Measurements from ENCODE around the gene DLEC1.

Gene DLEC1

DNA sequence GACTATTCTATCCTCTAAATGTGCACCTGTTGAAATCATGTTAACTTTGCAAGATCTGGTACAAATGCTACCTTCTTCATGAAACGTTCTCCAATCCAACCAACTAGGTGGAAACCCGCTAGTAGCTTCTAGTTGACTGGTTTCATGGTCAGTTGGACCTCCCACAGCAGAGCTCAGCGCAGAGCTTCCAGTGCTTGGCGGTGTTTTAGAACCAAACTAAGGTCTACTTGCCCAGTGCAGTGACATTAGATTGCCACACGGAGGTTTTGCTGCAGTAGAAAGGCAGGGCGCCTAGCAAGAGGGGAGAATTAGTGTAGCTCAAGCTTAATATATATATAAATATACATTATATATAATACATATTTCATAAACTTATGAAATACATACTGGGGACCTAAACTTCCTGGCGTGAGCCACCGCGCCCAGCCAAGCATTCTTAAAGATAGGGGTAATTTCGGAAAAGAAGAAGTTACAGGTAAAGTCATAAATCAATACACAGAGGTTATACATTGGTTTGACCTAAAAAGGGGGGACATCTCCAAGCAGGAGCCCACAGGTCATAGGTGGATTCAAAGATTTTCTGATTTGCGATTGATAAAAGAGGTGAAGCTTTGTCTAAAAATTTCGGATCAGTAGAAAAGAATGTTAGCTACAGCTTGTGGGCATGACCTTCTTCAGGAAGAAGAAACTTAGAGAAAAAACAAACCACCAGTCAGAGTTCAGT lies 124.3 kb downstream of the DLEC1 start:
- Histone ChIP-seq H3K36me3 (ENCODE audit: control insufficient read depth, insufficient read depth, low read length) (no peaks in the 10 kb centered on the region), H3K4me3 (replicated peaks; ENCODE audit: low read depth, low read length) (no peak overlapping the region), H3K27me3 (replicated peaks; ENCODE audit: control insufficient read depth, insufficient read depth, low read length) (no peaks in the 10 kb centered on the region)
- TF ChIP-seq, protein P1, sequence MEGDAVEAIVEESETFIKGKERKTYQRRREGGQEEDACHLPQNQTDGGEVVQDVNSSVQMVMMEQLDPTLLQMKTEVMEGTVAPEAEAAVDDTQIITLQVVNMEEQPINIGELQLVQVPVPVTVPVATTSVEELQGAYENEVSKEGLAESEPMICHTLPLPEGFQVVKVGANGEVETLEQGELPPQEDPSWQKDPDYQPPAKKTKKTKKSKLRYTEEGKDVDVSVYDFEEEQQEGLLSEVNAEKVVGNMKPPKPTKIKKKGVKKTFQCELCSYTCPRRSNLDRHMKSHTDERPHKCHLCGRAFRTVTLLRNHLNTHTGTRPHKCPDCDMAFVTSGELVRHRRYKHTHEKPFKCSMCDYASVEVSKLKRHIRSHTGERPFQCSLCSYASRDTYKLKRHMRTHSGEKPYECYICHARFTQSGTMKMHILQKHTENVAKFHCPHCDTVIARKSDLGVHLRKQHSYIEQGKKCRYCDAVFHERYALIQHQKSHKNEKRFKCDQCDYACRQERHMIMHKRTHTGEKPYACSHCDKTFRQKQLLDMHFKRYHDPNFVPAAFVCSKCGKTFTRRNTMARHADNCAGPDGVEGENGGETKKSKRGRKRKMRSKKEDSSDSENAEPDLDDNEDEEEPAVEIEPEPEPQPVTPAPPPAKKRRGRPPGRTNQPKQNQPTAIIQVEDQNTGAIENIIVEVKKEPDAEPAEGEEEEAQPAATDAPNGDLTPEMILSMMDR (IDR thresholded peaks at IDR 0.05; ENCODE audit: insufficient read depth, low read length, poor library complexity, severe bottlenecking), result peak; percentile 6
- DNase-seq (ENCODE audit: extremely low read depth, insufficient read length), result no peak

DNA sequence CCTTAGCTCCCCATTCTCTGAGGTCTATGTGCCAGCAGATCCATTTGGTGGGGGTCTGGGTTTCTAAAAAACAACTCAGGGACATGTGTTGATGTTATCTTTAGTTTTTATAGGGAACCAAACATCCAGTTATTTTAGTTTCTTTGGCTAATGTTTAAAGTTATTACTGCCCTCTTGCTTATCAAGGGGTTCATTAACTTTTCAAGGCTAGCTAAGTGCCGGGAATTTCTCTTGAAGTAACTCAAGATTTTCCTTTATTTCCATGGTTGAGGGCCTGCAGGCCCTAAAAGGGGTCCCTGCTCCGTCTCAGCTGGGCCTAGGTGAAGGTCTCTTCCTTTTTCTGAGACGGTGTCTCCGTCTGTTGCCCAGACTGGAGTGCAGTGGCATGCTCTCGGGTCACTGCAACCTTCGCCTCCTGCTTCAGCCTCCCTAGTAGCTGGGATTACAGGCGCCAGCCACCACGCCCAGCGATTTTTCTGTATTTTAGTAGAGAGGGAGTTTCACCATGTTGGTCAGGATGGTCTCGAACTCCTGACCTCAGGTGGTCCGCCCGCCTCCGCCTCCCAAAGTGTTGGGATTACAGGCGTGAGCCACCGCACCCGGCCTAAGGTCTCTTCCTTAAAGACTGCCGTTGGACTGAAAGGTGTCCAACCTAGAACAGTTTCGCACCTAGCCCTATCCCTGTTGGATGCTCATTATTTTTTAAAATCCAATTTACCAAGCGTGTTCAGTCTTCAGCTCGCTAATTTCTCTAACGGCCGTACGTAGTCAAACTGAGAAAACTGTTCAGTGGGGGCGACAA lies 125.0 kb downstream of the DLEC1 start:
- DNase-seq (ENCODE audit: extremely low read depth, insufficient read length), result no peak
- TF ChIP-seq, protein P1 (IDR thresholded peaks at IDR 0.05; ENCODE audit: insufficient read depth, low read length, poor library complexity, severe bottlenecking), result no peak
- Histone ChIP-seq H3K36me3 (ENCODE audit: control insufficient read depth, insufficient read depth, low read length) (no peaks in the 10 kb centered on the region), H3K27me3 (replicated peaks; ENCODE audit: control insufficient read depth, insufficient read depth, low read length) (no peaks in the 10 kb centered on the region), H3K4me3 (replicated peaks; ENCODE audit: low read depth, low read length) (peak overlapping the region; percentile 89)

DNA sequence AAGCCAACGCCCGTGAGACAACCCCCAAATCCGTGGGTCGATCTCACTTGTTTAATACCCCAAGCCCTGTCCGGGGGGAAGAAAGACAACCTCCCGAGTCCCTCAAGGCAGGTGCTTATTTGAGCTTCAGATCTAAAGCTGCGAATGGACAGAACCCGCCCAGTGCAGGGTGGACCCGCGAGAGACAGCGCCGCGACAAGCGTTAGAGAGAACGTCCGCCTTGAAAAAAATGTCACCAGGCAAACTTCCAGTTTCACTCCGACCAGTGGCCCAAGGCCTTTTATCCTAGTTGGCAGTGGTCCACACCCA lies 125.6 kb downstream of the DLEC1 start:
- TF ChIP-seq, protein P1 (IDR thresholded peaks at IDR 0.05; ENCODE audit: insufficient read depth, low read length, poor library complexity, severe bottlenecking), result no peak
- H3K4me3 ChIP-seq (replicated peaks; ENCODE audit: low read depth, low read length), result peak overlapping the region; percentile 89
- H3K27me3 ChIP-seq (replicated peaks; ENCODE audit: control insufficient read depth, insufficient read depth, low read length), result no peaks in the 10 kb centered on the region
- no peaks in the 10 kb centered on the region for H3K36me3 ChIP-seq (ENCODE audit: control insufficient read depth, insufficient read depth, low read length)
- no peak for DNase-seq (ENCODE audit: extremely low read depth, insufficient read length)

DNA sequence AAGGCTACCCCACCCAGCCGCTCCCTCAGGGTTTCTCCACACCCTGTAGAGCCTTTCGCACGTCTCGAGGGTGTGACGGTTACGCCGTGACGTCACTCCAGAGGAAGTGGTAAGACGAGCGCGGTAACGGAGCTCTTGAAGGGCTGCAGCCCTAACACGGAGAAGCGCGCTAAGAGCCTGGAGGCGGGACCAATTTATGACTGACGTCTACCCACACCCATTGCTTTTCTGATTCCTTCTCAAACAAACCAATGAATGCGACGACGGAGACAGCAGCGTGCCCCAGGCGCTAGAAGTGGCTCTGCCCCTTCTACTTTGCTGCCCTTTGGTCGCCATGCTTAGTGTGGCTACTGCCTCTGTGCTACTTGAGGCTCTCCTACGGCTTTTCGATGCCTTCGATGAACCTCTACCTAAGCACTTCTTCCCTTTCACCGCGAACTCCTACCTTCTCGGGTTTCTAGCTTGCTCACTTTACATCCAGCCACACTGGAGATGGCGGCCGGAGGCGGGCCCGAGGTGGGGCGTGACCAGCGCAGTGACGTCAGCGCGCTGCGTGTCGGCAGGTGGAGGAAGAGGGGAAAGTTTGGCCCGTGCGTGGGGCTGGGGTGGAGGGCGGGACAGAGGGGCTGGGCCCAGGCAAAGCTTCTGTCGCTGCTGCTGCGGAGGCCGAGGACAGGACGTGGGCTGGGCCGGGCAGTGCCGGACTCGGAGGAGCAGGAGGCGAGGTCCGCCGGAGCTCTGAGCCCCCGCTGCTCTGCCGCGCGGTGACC lies 126.1 kb downstream of the DLEC1 start, which contains the start of gene OXSR1:
TSS of gene OXSR1 (plus strand) at position 586 of the 770 bp plus-strand sequence. CDS start 340 bp downstream, outside the sequence.
- Histone ChIP-seq H3K36me3 (ENCODE audit: control insufficient read depth, insufficient read depth, low read length) (no peaks in the 10 kb centered on the region), H3K4me3 (replicated peaks; ENCODE audit: low read depth, low read length) (peak within 1 kb of the TSS; percentile 89), H3K27me3 (replicated peaks; ENCODE audit: control insufficient read depth, insufficient read depth, low read length) (no peaks in the 10 kb centered on the region)
- peak; percentile 97 for DNase-seq (ENCODE audit: extremely low read depth, insufficient read length)
- TF ChIP-seq, protein P1 (IDR thresholded peaks at IDR 0.05; ENCODE audit: insufficient read depth, low read length, poor library complexity, severe bottlenecking), result no peak

DNA sequence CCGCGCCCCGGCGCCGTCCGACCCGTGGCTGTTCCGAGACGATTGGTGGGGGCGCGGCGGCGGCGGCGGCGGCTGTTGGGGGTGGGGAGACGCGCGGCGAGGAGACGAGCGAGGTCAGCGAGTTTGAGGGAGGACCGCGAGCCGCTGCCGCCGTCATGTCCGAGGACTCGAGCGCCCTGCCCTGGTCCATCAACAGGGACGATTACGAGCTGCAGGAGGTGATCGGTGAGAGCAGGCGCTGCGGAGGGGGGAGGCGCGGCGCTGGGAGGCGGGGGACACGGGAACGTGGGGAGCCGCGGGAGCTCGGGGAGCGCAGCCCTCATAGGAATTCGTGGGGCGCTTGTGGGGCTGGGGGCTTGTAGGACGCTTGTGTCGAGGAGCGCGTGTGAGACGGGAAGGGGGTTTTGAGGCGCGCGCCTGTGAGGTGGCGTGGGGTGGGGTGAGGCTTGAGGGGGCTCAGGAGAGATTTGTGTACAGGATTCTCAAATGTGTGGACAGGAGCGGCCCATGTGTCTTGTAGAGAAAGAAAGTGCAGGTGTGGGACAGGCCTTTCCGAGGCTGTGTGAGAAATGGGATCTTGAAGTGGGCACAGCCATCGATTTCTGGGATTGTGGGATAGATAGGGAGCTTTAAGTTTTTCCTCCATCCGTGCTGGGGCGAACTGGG lies 126.8 kb downstream of the DLEC1 start:
- TF ChIP-seq, protein P1 (IDR thresholded peaks at IDR 0.05; ENCODE audit: insufficient read depth, low read length, poor library complexity, severe bottlenecking), result no peak
- H3K27me3 ChIP-seq (replicated peaks; ENCODE audit: control insufficient read depth, insufficient read depth, low read length), result no peaks in the 10 kb centered on the region
- peak overlapping the region; percentile 89 for H3K4me3 ChIP-seq (replicated peaks; ENCODE audit: low read depth, low read length)
- no peaks in the 10 kb centered on the region for H3K36me3 ChIP-seq (ENCODE audit: control insufficient read depth, insufficient read depth, low read length)
- no peak for DNase-seq (ENCODE audit: extremely low read depth, insufficient read length)
